Sigmoid colon (tissue), 4 donors: ENCODE results near the gene ARHGAP9.

ENCODE experiments used
- EP300 ChIP-seq, 4 donors: sonication (generic); formaldehyde crosslinking; IDR thresholded peaks; one replicate each; pipeline ENCODE4 v1.6.1; 2017; ENCODE audit warnings: antibody characterized with exemption in 4 of 4
- POLR2A ChIP-seq, 2 donors: fragments of 450-650 bp; IDR thresholded peaks; one replicate each; pipeline ENCODE4 v1.6.1; 2016; ENCODE audit warnings: antibody characterized with exemption in 2 of 2, mild to moderate bottlenecking in 2 of 2, moderate library complexity in 2 of 2
- POLR2AphosphoS5 ChIP-seq, 4 donors: sonication (generic); formaldehyde crosslinking; IDR thresholded peaks; one replicate each; pipeline ENCODE4 v1.6.1; 2017; ENCODE audit warnings: antibody characterized with exemption in 4 of 4
- TF ChIP-seq, protein P1 (sequence below), 4 experiments: fragments of 450-650 bp in 3 of 4; fragments of 200-600 bp in 1 of 4; IDR thresholded peaks; one replicate each; pipeline ENCODE4 v1.5.1; 2016 to 2019; ENCODE audit warnings: antibody characterized with exemption in 4 of 4, mild to moderate bottlenecking in 3 of 4, moderate library complexity in 2 of 4

DNA sequence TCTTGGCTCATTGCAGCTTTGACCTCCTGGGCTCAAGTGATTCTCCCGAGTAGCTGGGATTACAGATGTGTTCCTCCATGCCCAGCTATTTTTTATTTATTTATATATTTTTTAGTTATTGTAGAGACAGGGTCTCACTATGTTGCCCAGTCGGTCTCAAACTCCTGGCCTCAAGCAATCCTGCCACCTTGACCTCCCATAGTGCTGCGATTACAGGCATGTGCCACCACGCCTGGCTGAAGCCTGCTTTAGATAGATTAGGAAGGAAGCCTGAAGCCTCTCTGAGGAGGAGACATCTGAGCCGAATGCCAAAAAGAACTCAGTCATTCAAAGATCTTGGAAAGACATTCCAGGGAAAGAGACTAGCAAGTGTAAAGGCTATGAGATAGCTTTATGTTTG, 34.9 kb downstream of the ARHGAP9 start:
- TF ChIP-seq, protein P1, sequence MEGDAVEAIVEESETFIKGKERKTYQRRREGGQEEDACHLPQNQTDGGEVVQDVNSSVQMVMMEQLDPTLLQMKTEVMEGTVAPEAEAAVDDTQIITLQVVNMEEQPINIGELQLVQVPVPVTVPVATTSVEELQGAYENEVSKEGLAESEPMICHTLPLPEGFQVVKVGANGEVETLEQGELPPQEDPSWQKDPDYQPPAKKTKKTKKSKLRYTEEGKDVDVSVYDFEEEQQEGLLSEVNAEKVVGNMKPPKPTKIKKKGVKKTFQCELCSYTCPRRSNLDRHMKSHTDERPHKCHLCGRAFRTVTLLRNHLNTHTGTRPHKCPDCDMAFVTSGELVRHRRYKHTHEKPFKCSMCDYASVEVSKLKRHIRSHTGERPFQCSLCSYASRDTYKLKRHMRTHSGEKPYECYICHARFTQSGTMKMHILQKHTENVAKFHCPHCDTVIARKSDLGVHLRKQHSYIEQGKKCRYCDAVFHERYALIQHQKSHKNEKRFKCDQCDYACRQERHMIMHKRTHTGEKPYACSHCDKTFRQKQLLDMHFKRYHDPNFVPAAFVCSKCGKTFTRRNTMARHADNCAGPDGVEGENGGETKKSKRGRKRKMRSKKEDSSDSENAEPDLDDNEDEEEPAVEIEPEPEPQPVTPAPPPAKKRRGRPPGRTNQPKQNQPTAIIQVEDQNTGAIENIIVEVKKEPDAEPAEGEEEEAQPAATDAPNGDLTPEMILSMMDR (IDR thresholded peaks at IDR 0.05) = no peak
- TF ChIP-seq EP300 (IDR thresholded peaks at IDR 0.05) = no peak
- TF ChIP-seq POLR2A (IDR thresholded peaks at IDR 0.05) = no peak
- TF ChIP-seq POLR2AphosphoS5 (IDR thresholded peaks at IDR 0.05) = no peak
